Mesenchymal stem cell (in vitro differentiated cells and primary cell): ENCODE results near the gene IPCEF1.

Experiments
- DNase-seq: peaks from one replicate; pipeline ENCODE4 v3.0.0-alpha.2; 2013
- H2AFZ ChIP-seq: one replicate; pipeline ENCODE4 v1.6.1; 2013; ENCODE audit warnings: low read depth, mild to moderate bottlenecking, control low read depth, inconsistent platforms, low read length, moderate library complexity
- H2AK5ac ChIP-seq: 2 replicates; pipeline ENCODE4 v1.6.1; 2013; ENCODE audit warnings: low read length, moderate library complexity, mild to moderate bottlenecking, inconsistent platforms; ENCODE audit not compliant: severe bottlenecking
- H2BK120ac ChIP-seq: one replicate; pipeline ENCODE4 v1.6.1; 2013; ENCODE audit warnings: low read depth, mild to moderate bottlenecking, inconsistent platforms, low read length, moderate library complexity
- H2BK12ac ChIP-seq, 2 experiments: one replicate each; pipeline ENCODE4 v1.6.1; 2013; ENCODE audit warnings: inconsistent platforms in 2 of 2, low read length in 2 of 2, mild to moderate bottlenecking in 2 of 2, moderate library complexity in 2 of 2, control low read depth in 1 of 2
- H2BK15ac ChIP-seq: one replicate; pipeline ENCODE4 v1.6.1; 2013; ENCODE audit warnings: mild to moderate bottlenecking, low read depth, inconsistent platforms; ENCODE audit not compliant: poor library complexity, severe bottlenecking
- H2BK5ac ChIP-seq: 2 replicates; pipeline ENCODE4 v1.6.1; 2013; ENCODE audit warnings: low read depth, mild to moderate bottlenecking, low read length, control low read depth, inconsistent platforms; ENCODE audit not compliant: poor library complexity, severe bottlenecking
- H3K14ac ChIP-seq, 2 experiments: one replicate each; pipeline ENCODE4 v1.6.1; 2013; ENCODE audit warnings: inconsistent platforms in 2 of 2, low read length in 2 of 2, control low read depth in 1 of 2, mild to moderate bottlenecking in 1 of 2, moderate library complexity in 1 of 2
- H3K18ac ChIP-seq, 2 experiments: one replicate each; pipeline ENCODE4 v1.6.1; 2013; ENCODE audit warnings: inconsistent platforms in 2 of 2, low read length in 2 of 2, control low read depth in 1 of 2, low read depth in 1 of 2, mild to moderate bottlenecking in 1 of 2
- H3K23ac ChIP-seq, 2 experiments: one replicate each; pipeline ENCODE4 v1.6.1; 2013; ENCODE audit warnings: inconsistent platforms in 2 of 2, low read length in 2 of 2, mild to moderate bottlenecking in 2 of 2, moderate library complexity in 2 of 2, control low read depth in 1 of 2
- H3K27ac ChIP-seq: 2 replicates; pipeline ENCODE4 v1.5.1; 2013; ENCODE audit warnings: mild to moderate bottlenecking, moderate library complexity, low read length, control low read depth, inconsistent platforms; ENCODE audit not compliant: poor library complexity, severe bottlenecking
- H3K27me3 ChIP-seq, 2 experiments: 2 replicates each; pipeline versions ENCODE4 v1.6.1 to v1.7.0; 2013; ENCODE audit warnings: low read length in 2 of 2, mild to moderate bottlenecking in 2 of 2, moderate library complexity in 2 of 2, control low read depth in 1 of 2, inconsistent platforms in 1 of 2; ENCODE audit not compliant: control insufficient read depth in 1 of 2, insufficient read depth in 1 of 2
- H3K36me3 ChIP-seq, 2 experiments: 2 replicates each; pipeline versions ENCODE4 v1.6.1 to v1.7.0; 2013; ENCODE audit warnings: low read length in 2 of 2, control low read depth in 1 of 2, inconsistent platforms in 1 of 2, low read depth in 1 of 2, mild to moderate bottlenecking in 1 of 2; ENCODE audit not compliant: insufficient read depth in 2 of 2, control insufficient read depth in 1 of 2
- H3K4ac ChIP-seq, 2 experiments: one replicate each; pipeline ENCODE4 v1.6.1; 2013; ENCODE audit warnings: inconsistent platforms in 2 of 2, low read length in 2 of 2, mild to moderate bottlenecking in 2 of 2, moderate library complexity in 2 of 2, control low read depth in 1 of 2, low read depth in 1 of 2
- H3K4me1 ChIP-seq: 2 replicates; pipeline ENCODE4 v1.6.1; 2013; ENCODE audit warnings: low read depth, low read length, control low read depth; ENCODE audit not compliant: control insufficient read depth, insufficient read depth
- H3K4me2 ChIP-seq: 2 replicates; pipeline ENCODE4 v1.6.1; 2013; ENCODE audit warnings: low read length, mild to moderate bottlenecking, inconsistent platforms; ENCODE audit not compliant: poor library complexity, severe bottlenecking
- H3K4me3 ChIP-seq, 2 experiments: 2 replicates each; pipeline versions ENCODE4 v1.5.1 to v1.7.0; 2013; ENCODE audit warnings: low read length in 2 of 2, mild to moderate bottlenecking in 2 of 2, control low read depth in 1 of 2, low read depth in 1 of 2; ENCODE audit not compliant: insufficient read depth in 1 of 2
- H3K79me1 ChIP-seq: replicated peaks from 2 replicates; pipeline ENCODE4 v1.6.1; 2013; ENCODE audit warnings: mild to moderate bottlenecking, control low read depth, low read length, inconsistent platforms; ENCODE audit not compliant: poor library complexity, severe bottlenecking
- H3K9ac ChIP-seq: 2 replicates; pipeline ENCODE4 v1.7.0; 2013; ENCODE audit warnings: mild to moderate bottlenecking, low read length, moderate library complexity
- H3K9me3 ChIP-seq: 2 replicates; pipeline ENCODE4 v1.7.0; 2013; ENCODE audit warnings: mild to moderate bottlenecking, low read length; ENCODE audit not compliant: control insufficient read depth
- H4K8ac ChIP-seq: one replicate; pipeline ENCODE4 v1.6.1; 2013; ENCODE audit warnings: inconsistent platforms, mild to moderate bottlenecking, low read length, moderate library complexity
- H4K91ac ChIP-seq: one replicate; pipeline ENCODE4 v1.6.1; 2013; ENCODE audit warnings: mild to moderate bottlenecking, low read length, inconsistent platforms
- whole genome bisulfite sequencing: methylation state at CpG from one replicate; pipeline ENCODE4 v1.1.7; 2013; ENCODE audit warnings: mixed read lengths; 5-methylcytosine and 5-hydroxymethylcytosine counted together

Gene IPCEF1

GRCh38 chr6:154377726-154378125 lies 21.1 kb upstream of the IPCEF1 start:
- Histone ChIP-seq H4K91ac (no peak overlapping the region), H2BK5ac (no peak overlapping the region), H3K4me3 (no peak overlapping the region), H2BK120ac (no peak overlapping the region), H3K36me3 (no peaks in the 10 kb centered on the region), H3K18ac (no peak overlapping the region), H3K9me3 (no peaks in the 10 kb centered on the region), H2AFZ (no peak overlapping the region), H3K4me1 (no peaks in the 10 kb centered on the region), H4K8ac (no peak overlapping the region), H2BK15ac (no peak overlapping the region), H3K14ac (no peak overlapping the region), H3K27ac (no peak overlapping the region), H3K23ac (no peak overlapping the region), H3K4me2 (no peak overlapping the region), H2AK5ac (no peak overlapping the region), H3K27me3 (no peaks in the 10 kb centered on the region), H3K79me1 (no peaks in the 10 kb centered on the region), H2BK12ac (no peak overlapping the region), H3K9ac (no peak overlapping the region), H3K4ac (no peak overlapping the region)
- WGBS: 90% methylated on average over 4 of the region's 4 CpGs
- DNase-seq: no peak

- H3K4me3 ChIP-seq: no peak overlapping the region
- 88% methylated on average over 2 of the region's 2 CpGs for WGBS
- no peak overlapping the region for H3K27ac ChIP-seq
- no peak overlapping the region for H3K23ac ChIP-seq
- H2BK120ac ChIP-seq: no peak overlapping the region
- H3K18ac ChIP-seq: no peak overlapping the region
- no peaks in the 10 kb centered on the region for H3K4me1 ChIP-seq
- no peak overlapping the region for H2BK15ac ChIP-seq
- H3K9me3 ChIP-seq: no peaks in the 10 kb centered on the region
- no peak overlapping the region for H3K4me2 ChIP-seq
- no peaks in the 10 kb centered on the region for H3K27me3 ChIP-seq
- no peak overlapping the region for H2AK5ac ChIP-seq
- H2AFZ ChIP-seq: no peak overlapping the region
- H2BK12ac ChIP-seq: no peak overlapping the region
- no peaks in the 10 kb centered on the region for H3K36me3 ChIP-seq
- no peaks in the 10 kb centered on the region for H3K79me1 ChIP-seq
- no peak overlapping the region for H4K8ac ChIP-seq
- no peak overlapping the region for H2BK5ac ChIP-seq
- no peak overlapping the region for H3K14ac ChIP-seq
- no peak overlapping the region for H3K4ac ChIP-seq
- no peak overlapping the region for H4K91ac ChIP-seq
- no peak for DNase-seq
- no peak overlapping the region for H3K9ac ChIP-seq
Observed at GRCh38 chr6:154373971-154374370, 17.4 kb upstream of the IPCEF1 start.

- H3K27me3 ChIP-seq: no peaks in the 10 kb centered on the region
- no peak overlapping the region for H4K8ac ChIP-seq
- no peak overlapping the region for H3K4me3 ChIP-seq
- H2BK5ac ChIP-seq: no peak overlapping the region
- H3K27ac ChIP-seq: no peak overlapping the region
- H3K18ac ChIP-seq: peak overlapping the region in 1 of 2 experiments; percentile 50
- peak overlapping the region in 1 of 2 experiments; percentile 63 for H2BK12ac ChIP-seq
- no peaks in the 10 kb centered on the region for H3K4me1 ChIP-seq
- no peak overlapping the region for H2AK5ac ChIP-seq
- no peaks in the 10 kb centered on the region for H3K36me3 ChIP-seq
- H2BK15ac ChIP-seq: no peak overlapping the region
- H3K14ac ChIP-seq: peak overlapping the region in 1 of 2 experiments; percentile 70
- H3K4me2 ChIP-seq: no peak overlapping the region
- H3K79me1 ChIP-seq: no peaks in the 10 kb centered on the region
- H3K4ac ChIP-seq: no peak overlapping the region
- DNase-seq: no peak
- no peak overlapping the region for H2BK120ac ChIP-seq
- no peak overlapping the region for H3K23ac ChIP-seq
- no peak overlapping the region for H4K91ac ChIP-seq
- 69% methylated on average over 4 of the region's 4 CpGs for WGBS
- H3K9ac ChIP-seq: no peak overlapping the region
- H2AFZ ChIP-seq: no peak overlapping the region
- H3K9me3 ChIP-seq: no peaks in the 10 kb centered on the region
Observed at GRCh38 chr6:154371281-154371680, 14.7 kb upstream of the IPCEF1 start.

- Histone ChIP-seq H2AK5ac (no peak overlapping the region), H3K4me2 (no peak overlapping the region), H2BK12ac (no peak overlapping the region), H3K27ac (no peak overlapping the region), H4K91ac (no peak overlapping the region), H3K27me3 (no peaks in the 10 kb centered on the region), H2BK15ac (no peak overlapping the region), H3K36me3 (no peaks in the 10 kb centered on the region), H3K14ac (no peak overlapping the region), H3K79me1 (no peaks in the 10 kb centered on the region), H3K18ac (no peak overlapping the region), H2BK120ac (no peak overlapping the region), H2AFZ (no peak overlapping the region), H3K9ac (peak overlapping the region; percentile 34), H3K4me3 (no peak overlapping the region), H3K9me3 (no peaks in the 10 kb centered on the region), H3K4ac (no peak overlapping the region), H4K8ac (no peak overlapping the region), H2BK5ac (no peak overlapping the region), H3K23ac (no peak overlapping the region), H3K4me1 (no peaks in the 10 kb centered on the region)
- DNase-seq: peak; percentile 41
- 37% methylated on average over 4 of the region's 4 CpGs for WGBS
Observed at GRCh38 chr6:154370545-154370944, 13.9 kb upstream of the IPCEF1 start.
